ENCODE measurements around the gene ACTN4.

DNA sequence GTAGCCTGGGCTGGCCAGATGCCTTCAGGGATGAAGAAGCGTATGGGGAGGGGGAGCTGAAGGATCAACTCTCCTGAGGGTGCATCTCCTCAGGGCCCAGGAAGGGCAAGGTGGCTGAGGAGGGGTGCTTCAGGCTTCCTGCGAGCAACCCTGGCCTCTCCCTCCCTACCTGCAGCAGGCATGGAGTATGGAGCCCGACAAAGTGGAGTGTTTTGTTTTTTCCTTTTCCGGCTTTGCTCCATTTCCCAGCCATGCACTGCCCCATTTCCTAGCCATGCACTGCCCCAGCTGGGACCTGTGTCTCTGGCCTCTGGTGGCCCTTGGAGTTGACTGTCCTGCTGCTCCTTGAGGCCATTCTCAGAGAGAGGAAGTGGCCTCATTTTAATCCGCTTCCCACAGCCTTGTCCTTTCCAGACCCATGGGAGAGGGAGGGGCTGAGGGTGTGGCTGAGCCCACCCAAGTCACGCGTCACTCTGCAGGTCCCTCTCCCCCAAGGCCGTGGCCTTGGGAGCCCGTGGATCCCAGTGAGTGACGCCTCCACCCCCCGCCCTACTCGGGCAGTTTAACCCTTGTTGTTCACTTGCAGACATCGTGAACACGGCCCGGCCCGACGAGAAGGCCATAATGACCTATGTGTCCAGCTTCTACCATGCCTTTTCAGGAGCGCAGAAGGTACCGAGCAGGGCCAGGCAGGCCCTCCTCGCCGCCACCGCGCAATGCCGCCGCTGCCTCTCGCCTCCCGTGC, 62.4 kb downstream of the ACTN4 start:
- TF ChIP-seq, protein P1, sequence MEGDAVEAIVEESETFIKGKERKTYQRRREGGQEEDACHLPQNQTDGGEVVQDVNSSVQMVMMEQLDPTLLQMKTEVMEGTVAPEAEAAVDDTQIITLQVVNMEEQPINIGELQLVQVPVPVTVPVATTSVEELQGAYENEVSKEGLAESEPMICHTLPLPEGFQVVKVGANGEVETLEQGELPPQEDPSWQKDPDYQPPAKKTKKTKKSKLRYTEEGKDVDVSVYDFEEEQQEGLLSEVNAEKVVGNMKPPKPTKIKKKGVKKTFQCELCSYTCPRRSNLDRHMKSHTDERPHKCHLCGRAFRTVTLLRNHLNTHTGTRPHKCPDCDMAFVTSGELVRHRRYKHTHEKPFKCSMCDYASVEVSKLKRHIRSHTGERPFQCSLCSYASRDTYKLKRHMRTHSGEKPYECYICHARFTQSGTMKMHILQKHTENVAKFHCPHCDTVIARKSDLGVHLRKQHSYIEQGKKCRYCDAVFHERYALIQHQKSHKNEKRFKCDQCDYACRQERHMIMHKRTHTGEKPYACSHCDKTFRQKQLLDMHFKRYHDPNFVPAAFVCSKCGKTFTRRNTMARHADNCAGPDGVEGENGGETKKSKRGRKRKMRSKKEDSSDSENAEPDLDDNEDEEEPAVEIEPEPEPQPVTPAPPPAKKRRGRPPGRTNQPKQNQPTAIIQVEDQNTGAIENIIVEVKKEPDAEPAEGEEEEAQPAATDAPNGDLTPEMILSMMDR (conservative IDR thresholded peaks at IDR 0.05) = no peak
- no peak for TF ChIP-seq ZFX (IDR thresholded peaks at IDR 0.05)

All from C4-2B (cell line).